GM10266 (cell line): ENCODE data around the gene RASSF1.

Source experiments
- DNase-seq: peaks from one replicate; pipeline ENCODE4 v3.0.0; 2012; ENCODE audit errors: extremely low spot score
- TF ChIP-seq, protein P1 (sequence below): IDR thresholded peaks from 2 replicates; pipeline ENCODE4 v1.5.1; 2012; ENCODE audit warnings: mild to moderate bottlenecking, low read depth; ENCODE audit not compliant: control insufficient read depth, insufficient read depth; ENCODE audit errors: missing control alignments

Gene RASSF1

DNA sequence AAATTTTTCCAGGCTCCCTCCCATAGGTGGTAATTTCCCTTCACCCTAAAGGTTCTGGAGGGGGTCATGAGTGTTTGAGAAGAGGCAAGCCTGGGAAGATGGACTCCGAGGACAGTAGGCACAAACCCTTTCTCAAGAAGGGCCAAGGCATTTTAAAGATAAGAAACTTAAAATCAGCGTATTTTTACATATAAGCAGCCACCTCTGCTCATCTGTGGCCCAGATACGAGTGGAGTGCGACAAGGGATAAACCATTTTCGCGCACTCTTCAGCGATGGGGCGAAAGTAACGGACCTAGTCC, 539 bp downstream of the RASSF1 start:
- TF ChIP-seq, protein P1, sequence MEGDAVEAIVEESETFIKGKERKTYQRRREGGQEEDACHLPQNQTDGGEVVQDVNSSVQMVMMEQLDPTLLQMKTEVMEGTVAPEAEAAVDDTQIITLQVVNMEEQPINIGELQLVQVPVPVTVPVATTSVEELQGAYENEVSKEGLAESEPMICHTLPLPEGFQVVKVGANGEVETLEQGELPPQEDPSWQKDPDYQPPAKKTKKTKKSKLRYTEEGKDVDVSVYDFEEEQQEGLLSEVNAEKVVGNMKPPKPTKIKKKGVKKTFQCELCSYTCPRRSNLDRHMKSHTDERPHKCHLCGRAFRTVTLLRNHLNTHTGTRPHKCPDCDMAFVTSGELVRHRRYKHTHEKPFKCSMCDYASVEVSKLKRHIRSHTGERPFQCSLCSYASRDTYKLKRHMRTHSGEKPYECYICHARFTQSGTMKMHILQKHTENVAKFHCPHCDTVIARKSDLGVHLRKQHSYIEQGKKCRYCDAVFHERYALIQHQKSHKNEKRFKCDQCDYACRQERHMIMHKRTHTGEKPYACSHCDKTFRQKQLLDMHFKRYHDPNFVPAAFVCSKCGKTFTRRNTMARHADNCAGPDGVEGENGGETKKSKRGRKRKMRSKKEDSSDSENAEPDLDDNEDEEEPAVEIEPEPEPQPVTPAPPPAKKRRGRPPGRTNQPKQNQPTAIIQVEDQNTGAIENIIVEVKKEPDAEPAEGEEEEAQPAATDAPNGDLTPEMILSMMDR, result no peak
- DNase-seq, result no peak

GRCh38 chr3:50339485-50340146, 1.0 kb downstream of the RASSF1 start:
- TF ChIP-seq, protein P1, result no peak
- DNase-seq, result no peak

DNA sequence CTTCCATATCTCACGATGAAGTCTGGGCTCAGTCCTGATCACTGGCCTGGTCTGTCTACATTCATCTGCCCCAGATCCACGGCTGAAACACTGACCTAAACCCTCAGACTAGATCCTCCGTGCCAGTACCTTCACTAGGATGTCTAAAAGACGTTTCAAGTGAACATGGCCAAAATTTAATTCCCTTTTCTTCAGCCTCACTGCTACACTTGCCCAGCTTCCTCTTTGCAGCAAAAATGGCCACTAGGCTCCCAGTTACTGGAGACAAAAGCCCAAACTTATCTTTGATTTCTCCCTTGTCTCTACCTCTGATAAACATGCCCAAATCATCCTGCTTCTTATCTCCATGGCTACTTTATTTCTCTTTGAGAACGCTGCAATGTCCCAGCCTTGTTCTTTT, 1.7 kb downstream of the RASSF1 start:
- DNase-seq, result no peak
- TF ChIP-seq, protein P1, result no peak

- peak; percentile 99 for DNase-seq
- TF ChIP-seq, protein P1, result no peak
Measured at GRCh38 chr3:50337175-50337861, 3.3 kb downstream of the RASSF1 start.

GRCh38 chr3:50336452-50337174, 4.0 kb downstream of the RASSF1 start:
- DNase-seq, result peak; percentile 37
- TF ChIP-seq, protein P1, result no peak

DNA sequence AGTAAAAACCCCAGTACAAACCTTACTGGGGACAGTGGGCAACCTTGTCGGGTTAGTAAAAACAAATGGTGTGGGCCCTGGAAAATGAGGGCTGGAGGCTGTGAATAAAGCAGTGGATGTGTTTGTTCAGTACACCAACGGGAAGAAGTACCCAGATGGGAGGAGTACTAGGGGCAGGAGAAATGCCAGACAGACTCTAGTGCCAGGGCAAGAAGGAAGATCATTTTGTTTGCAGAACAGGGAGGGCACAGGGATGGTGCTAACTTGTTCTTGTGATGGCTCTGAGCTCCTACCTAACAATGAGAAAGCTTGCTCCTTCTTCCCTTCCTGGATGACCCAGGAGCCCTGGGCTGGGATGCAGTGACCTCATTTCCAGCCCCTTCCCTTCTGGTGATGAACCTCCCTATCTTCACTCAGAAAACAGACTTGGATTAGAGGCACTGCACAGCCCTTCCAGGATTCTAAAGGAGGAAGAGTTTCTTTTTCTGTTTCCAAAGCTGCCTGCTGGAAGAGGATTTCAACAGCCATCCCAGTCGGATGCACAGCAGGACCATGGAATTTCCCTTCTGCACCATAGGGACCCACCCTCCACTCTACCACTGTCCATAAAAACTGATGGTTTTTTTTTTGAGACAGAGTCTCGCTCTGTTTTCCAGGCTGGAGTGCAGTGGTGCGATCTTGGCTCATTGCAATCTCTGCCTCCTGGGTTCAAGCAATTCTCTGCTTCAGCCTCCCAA, 6.1 kb downstream of the RASSF1 start:
- DNase-seq, result no peak

More for the DNA sequence above, 6.1 kb downstream of the RASSF1 start:
- TF ChIP-seq, protein P1, result no peak
